Measurements from ENCODE around the gene DNAJA4.

Gene DNAJA4

GRCh38 chr15:78323693-78324092 is 59.3 kb downstream of the DNAJA4 start:
- H3K27ac Mint-ChIP-seq: no peak overlapping the region
- H3K9me3 Mint-ChIP-seq: no peaks in the 10 kb centered on the region
- no peak for ATAC-seq
- H3K4me3 Mint-ChIP-seq: no peak overlapping the region
- no peaks in the 10 kb centered on the region for H3K4me1 Mint-ChIP-seq
- H3K36me3 Mint-ChIP-seq (ENCODE audit: low read depth): no peaks in the 10 kb centered on the region
- DNase-seq: no peak
- peaks cover 2% of the 10 kb centered on the region for H3K27me3 Mint-ChIP-seq

DNA sequence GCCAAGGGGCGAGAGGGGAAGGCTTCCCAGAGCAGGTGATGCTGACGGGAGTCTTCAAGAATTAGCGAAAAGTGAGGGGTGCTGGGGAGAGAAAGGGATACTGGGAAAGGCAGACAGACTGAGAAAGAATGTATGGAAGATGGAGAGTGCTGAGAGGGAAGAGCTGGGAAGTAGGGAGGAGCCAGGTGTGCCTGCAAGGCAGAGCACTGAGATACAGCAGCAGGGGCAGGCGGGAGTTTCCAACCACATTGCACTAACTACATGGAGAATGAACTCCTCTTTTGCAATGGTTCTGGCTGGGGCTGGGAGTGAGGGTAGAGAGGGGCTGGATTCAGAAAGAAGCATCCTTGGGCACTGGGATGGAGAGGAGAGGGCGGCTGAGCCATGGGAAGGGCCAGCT is 59.8 kb downstream of the DNAJA4 start:
- peaks cover 2% of the 10 kb centered on the region for H3K27me3 Mint-ChIP-seq
- DNase-seq: no peak
- H3K4me3 Mint-ChIP-seq: no peak overlapping the region
- H3K4me1 Mint-ChIP-seq: no peaks in the 10 kb centered on the region
- ATAC-seq: no peak
- no peak overlapping the region for H3K27ac Mint-ChIP-seq
- H3K9me3 Mint-ChIP-seq: no peaks in the 10 kb centered on the region
- H3K36me3 Mint-ChIP-seq (ENCODE audit: low read depth): no peaks in the 10 kb centered on the region

DNA sequence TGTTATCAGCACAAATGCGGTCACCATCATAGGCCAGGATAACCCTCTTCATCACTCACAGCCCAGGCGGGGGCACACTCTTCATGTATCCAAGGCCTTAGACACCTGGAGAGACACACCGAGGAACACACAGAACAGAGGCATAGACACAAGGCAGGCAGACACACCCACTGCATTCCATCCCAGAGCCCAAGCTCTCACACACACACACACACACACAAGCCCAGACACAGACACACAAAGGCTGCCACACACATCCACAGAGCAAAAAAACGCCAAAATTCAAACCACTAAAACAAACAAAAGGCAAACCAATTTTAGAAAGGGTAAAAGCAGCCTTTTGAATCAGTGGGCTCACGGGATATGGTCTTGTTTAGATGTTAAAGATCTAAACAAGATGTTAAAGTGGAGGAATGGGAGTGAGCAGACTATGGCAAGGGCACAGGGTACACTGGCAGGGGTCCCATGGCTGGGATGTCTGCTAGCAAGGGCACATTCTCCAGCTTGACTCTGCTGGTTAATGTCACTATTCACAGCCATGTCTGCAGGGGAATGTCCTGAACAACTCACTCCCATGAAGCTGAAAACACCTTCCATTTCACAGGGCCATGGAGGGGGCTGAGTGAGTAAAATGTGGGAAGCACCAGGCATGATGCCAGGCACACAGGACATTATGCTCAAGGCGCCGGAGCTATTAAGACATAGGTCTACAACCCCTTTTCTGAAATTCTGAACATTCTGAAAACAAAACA is 60.9 kb downstream of the DNAJA4 start:
- Mint-ChIP-seq H3K9me3 (no peaks in the 10 kb centered on the region), H3K4me3 (no peak overlapping the region), H3K27me3 (no peaks in the 10 kb centered on the region), H3K27ac (no peak overlapping the region), H3K4me1 (no peaks in the 10 kb centered on the region), H3K36me3 (ENCODE audit: low read depth) (no peaks in the 10 kb centered on the region)
- DNase-seq (no peak), ATAC-seq (no peak)

DNA sequence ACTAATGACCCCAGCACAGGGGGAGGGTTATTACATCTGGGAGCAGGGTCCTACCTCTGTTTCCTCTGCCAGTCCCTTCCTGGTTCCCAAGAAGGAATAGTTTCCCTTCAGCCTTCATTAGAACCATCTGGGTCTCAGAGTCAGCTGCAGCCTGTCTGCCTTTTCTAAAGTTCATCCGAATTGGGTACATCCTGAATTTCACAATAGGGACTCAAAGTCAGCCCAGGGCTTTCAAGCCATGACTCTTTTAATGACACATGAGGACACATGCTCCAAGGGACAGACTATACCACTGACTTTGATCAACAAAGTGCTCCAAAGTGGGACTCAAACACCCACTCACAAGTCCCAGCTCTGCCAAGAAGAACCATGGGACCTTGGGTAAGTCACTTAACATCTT is 63.1 kb downstream of the DNAJA4 start:
- ATAC-seq (no peak), DNase-seq (no peak)
- Mint-ChIP-seq H3K9me3 (no peaks in the 10 kb centered on the region), H3K27ac (no peak overlapping the region), H3K36me3 (ENCODE audit: low read depth) (no peaks in the 10 kb centered on the region), H3K27me3 (no peaks in the 10 kb centered on the region), H3K4me3 (no peak overlapping the region), H3K4me1 (no peaks in the 10 kb centered on the region)

DNA sequence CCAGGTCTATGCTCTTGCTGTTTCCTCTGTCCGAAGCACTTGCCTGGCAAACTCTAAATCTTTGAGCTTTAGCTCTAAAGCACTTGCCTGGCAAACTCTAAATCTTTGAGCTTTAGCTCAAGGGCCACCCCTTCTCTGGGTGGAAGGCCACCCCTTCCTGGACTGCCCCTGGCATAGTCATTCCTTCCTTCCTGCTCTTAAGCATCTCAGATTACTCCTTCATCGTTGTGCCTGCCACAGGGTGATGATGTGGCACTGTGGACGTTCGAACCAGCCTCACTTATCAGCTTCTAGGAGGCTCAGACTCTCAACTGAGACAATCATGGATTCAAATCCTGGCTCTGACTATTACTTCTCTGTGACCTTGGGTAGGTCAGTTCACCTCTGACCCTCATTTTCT is 65.3 kb downstream of the DNAJA4 start:
- ATAC-seq (no peak), DNase-seq (no peak)
- no peak overlapping the region for H3K27ac Mint-ChIP-seq
- H3K27me3 Mint-ChIP-seq: no peaks in the 10 kb centered on the region
- H3K9me3 Mint-ChIP-seq: no peaks in the 10 kb centered on the region
- no peak overlapping the region for H3K4me3 Mint-ChIP-seq
- no peaks in the 10 kb centered on the region for H3K36me3 Mint-ChIP-seq (ENCODE audit: low read depth)
- H3K4me1 Mint-ChIP-seq: no peaks in the 10 kb centered on the region
